Endothelial cell of umbilical vein (primary cell): ENCODE measurements around the gene OR51A4.

Experiments
- CTCF ChIP-seq, 2 donors: IDR thresholded peaks; 1 replicate in 1 of 2; 2 replicates in 1 of 2; pipeline ENCODE4 v1.5.1; 2011; ENCODE audit warnings: low read length in 2 of 2, mild to moderate bottlenecking in 2 of 2, moderate library complexity in 2 of 2, control low read depth in 1 of 2, inconsistent platforms in 1 of 2, low read depth in 1 of 2; ENCODE audit not compliant: insufficient read depth in 1 of 2; ENCODE audit errors: extremely low read depth in 1 of 2
- EZH2 ChIP-seq: IDR thresholded peaks from 2 replicates; pipeline ENCODE4 v1.6.1; 2012; ENCODE audit warnings: borderline replicate concordance, low read depth, mild to moderate bottlenecking, moderate library complexity, low read length, inconsistent platforms; ENCODE audit not compliant: severe bottlenecking

GRCh38 chr11:4962816-4963215 is 15.4 kb upstream of the OR51A4 start:
- TF ChIP-seq CTCF (IDR thresholded peaks at IDR 0.05; ENCODE audit: extremely low read depth in 1 of 2, insufficient read depth in 1 of 2, low read depth in 1 of 2, low read length in 2 of 2) = no peak
- no peak for TF ChIP-seq EZH2
